Stimulated activated CD8-positive, alpha-beta memory T cell treated with anti-CD3 and anti-CD28 coated beads, Interleukin-7, amount 100 ng/mL, for 24 hours (primary cell): Measurements from ENCODE around the gene LHB.

Experiments used
- DNase-seq: peaks from one replicate; pipeline ENCODE4 v3.0.0-alpha.2; 2020; ENCODE audit warnings: low read depth

LHB gene

DNA sequence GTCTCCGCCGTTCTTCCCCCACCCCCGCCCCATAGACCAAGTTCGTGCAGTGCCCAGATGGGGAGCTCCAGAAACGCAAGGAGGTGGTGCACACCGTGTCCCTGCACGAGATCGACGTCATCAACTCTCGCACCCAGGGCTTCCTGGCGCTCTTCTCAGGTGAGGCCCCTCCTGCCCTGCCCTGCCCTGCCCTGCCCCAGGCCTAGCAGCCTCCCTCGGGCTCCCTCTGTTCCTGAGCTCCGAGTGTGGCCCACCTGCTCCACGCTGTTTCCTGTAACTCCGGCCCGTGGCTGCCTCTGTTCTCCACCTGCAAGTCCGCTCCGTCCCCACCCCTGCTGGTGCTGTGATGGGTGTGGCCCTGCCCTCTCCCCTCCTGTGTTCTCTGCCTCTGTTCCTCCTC is 6.4 kb downstream of the LHB start:
- no peak for DNase-seq

DNA sequence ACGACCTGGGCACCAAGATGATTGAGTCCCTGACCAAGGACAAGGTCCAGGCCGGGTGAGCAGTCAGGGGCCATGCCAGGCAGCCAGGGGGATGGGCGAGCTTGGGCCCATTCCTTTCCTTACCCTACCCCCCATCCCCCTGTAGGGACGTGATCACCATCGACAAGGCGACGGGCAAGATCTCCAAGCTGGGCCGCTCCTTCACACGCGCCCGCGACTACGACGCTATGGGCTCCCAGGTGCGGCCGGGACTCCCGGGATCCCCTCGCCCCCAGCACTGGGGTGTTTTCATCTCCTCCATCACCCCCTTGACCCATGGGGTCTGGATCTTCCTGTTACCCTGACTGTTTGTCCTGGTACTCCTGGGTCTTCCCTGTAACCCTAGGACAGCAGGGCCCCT is 7.1 kb downstream of the LHB start:
- no peak for DNase-seq

DNA sequence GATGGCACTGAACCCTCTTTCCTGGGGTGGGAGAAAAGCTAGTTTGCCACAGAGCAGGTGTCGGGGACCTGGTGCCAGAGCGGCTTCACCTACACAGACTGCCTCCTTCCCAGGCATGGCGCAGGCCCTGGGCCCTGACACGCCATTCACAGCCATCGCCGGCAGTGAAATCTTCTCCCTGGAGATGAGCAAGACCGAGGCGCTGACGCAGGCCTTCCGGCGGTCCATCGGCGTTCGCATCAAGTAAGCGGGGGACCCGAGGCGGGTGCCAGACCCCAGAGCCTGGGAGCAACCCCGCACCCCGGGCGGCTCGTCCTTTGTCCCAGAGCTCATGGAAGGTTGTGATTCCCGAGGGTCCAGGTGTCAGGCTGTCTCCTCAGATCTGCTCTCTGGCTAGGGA is 10.0 kb downstream of the LHB start:
- DNase-seq: no peak

DNA sequence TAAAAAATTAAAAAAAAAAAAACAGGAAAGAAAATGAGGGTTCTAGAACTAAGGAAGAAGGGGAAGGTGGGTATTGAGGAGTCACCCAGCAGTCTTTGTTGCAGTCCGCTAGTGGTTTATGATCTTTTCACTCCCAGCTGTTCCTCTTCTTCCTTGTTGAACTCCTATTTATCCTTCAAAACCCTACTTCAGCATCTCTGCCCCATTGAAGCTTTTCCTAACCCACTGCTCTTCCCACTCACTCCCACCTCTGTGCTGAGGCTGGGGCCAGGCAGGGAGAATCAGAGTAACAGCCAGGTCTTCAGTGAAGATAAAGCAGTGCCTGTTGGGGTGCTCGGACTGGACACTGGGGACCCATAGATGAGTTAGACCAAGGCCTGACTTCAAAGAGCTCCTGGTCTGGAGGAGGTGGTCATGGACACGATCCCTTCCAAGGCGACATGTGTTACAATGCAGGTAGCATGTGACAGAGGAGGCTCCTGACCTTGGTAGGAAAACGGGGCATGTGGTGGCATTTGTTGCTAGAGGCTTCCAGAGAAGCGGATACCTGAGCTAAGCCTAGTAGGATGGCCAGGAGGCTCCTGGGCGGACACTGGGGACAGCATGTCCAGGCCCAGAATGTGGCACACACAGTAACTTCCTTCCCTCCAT is 11.8 kb downstream of the LHB start:
- no peak for DNase-seq

DNA sequence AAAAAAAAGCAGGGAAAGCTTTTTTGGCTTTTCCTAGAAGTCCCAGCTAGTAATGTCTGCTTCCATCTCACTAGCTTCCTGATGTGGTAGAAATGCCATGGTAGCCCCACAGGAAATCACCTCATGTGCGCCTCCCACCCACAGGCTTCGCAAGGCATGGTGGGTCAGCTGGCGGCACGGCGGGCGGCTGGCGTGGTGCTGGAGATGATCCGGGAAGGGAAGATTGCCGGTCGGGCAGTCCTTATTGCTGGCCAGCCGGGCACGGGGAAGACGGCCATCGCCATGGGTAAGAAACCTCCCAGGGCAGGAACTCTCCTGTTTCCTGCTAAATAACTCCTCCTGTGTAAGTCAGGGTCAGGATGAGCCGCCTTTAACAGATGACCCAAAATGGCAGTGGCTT is 12.8 kb downstream of the LHB start:
- DNase-seq: no peak

DNA sequence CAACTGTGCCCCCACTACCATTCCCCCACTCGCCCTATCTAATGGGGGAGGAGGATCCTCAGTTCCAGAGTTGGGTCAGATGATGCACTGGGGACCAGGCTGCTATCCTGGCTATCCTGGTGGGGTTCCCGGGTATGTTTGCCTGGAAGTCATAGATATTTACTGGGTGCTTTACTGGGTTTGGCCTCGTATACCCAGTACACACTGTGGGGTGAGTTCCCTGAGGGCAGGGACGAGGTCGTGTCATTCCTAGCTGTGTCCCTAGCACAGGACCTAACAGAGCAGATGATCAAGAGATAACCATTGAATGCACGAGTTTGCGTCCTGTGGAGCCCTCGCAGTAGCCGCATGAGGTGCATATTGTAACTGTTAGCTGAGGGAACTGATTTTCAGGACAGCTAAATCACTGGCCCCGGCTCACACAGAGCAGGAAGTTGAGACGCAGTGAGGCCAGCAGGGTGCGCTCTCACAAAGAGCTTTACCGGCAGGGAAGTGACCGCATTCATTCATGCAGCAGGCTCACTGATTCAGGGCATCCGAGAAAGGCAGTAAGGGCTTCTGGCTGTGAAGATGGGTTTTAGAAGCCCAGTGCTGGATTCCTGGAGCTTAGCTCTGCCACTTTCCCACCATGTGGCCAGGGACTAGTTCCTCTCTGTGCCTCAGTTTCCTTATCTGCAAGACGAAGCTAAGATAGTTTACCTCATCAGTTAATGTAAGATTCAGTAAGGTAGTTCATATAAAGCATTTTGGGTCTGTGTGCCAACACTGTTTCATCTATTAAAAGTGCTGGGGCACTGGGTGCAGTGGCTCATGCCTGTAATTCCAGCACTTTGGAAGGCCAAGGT is 17.2 kb downstream of the LHB start:
- peak; percentile 36 for DNase-seq

DNA sequence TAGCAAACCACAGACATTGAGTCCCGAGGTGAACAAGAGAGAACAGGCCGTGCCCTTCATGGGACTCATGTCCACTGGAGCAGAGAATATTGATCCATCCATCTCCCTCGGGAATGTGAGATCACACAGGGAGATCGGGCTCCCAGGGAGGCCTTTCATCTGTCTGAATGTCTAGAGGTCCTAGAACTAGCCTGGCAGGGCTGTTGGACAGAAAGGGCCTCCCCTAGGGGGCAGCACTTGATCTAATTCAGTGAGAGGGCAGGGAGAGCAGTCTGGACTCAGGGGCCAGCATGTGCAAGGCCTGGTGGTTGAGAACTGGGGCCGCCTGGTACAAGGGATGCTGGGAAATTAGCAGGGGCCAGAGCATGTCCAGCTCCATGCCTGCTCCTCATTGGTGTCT is 18.9 kb downstream of the LHB start:
- peak; percentile 31 for DNase-seq

DNA sequence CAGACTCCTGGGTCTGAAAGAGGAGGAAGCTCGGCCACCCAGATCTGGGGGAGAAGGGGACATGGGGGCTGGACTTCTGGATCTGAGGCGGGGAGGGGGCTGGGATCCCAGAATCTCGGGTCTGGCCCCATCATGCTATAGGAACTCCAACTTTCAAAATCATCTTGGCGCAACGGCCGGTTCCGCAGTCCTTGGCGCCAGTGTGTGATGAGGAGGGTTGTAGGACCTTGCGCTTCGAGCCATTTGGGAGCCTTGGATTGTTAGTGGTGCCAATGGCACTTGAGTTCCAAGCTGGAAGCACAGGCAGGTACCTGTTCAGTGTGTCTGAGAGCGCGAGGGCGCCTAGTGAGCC is 22.9 kb downstream of the LHB start:
- DNase-seq: no peak

DNA sequence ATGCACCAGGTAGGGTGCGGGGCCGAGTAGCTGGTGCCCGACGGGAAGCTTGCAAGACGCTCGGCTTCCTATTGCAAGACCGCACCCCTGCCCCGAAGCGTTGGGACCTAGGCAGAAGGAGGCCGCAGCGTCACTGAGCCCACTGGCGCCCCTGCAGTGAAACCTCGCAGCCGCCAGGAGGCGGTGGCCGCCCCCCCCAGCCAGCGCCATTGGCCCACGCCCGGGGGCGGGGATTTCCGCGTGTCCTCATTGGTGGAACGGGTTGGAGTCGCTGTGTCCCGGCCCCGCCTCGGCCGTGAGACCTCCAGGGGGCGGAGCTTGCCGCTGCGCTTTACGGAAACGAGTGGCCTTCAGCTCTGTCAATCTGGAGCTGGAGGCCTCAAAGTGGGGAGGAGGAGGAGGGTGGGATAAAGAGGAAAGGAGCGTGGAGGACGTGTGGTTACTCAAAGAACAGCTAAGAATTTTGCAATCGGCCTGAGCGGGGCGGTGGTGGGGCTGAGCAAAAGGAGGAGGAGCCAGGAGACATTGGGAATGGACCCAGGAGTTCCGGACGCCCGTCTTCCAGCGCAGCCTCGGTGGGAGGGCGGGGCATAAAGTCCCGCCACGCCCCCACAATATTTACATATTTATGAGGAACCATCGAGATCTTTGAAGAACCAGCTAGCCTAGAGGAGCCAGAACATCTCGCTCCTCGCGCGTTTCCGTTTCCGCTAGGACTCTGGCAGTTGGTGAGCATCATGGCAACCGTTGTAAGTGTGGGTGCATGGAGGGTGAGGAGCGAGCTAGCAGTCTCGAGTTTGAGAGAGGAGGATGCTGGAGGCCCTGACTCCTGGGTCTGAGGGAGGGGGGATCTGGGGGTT is 23.5 kb downstream of the LHB start, which contains the start of the genes GYS1 and RUVBL2:
GYS1 (minus strand) TSS at position 135 of the 860 bp plus-strand sequence. CDS start 197 bp downstream, outside the sequence.
RUVBL2 (plus strand) TSS at position 713 of the 860 bp plus-strand sequence; CDS start at position 738, 25 bp downstream.
- peak; percentile 98 for DNase-seq

DNA sequence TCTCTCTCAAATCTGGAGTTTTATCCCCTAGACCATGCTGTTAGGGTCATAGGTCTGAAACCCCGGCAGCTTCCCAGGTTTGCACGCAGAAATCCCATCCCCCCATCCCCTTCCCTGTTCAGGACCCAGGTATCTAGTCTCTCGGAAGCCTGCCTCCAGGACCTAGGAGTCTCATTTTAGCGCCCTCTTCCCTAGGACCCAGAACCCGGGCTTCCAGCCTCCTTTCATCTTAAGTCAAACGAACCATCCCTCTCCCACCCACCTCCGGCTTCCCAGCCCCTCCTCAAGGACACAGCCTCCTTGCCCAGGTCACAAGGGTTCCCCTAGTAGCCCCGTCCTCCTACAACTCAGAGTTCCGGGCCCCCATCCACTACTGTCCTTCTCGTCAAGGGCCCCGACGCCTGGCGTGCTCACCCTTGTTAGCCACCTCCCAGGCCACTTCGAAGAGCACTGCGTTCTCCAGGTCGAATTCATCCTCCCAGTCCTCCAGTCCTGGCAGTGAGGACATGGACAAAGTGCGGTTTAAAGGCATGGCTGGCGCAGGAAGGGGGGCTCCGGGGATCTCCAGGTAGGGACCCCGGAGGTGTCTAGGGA is 24.2 kb downstream of the LHB start:
- DNase-seq: no peak

DNA sequence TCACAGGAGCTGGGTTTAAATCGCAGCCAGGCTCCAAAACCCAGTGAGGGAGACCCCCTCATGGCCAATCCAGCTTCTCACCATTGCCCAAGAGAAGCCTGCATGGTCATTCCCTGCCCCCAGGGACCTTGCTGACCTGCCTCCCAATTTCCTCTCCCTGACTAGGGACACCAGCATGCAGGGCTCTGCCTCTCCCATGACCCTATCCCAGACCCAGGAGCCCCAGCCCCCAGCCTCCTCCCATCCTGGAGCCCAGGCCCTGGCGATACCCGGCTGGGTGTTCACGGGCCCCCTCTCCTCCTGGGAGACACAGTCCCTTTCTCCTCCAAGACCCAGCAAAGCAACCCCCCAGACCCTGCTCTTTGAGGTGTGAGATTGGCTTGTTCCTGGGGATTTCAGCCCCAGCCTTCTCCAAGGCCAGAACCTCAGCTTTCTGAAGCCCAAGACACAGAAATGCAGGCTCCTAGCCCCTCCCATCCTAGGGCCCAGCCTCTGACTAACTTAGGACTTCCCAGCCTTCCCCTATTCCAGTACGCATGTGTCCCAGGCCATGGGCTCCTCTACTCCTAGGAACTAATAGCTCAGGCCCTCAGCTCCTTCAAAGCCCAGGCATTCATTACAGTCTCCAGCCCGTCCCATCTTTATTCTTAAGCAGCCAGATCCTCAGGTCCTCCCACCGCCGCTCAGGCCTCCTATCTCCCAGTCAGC is 24.9 kb downstream of the LHB start:
- no peak for DNase-seq

DNA sequence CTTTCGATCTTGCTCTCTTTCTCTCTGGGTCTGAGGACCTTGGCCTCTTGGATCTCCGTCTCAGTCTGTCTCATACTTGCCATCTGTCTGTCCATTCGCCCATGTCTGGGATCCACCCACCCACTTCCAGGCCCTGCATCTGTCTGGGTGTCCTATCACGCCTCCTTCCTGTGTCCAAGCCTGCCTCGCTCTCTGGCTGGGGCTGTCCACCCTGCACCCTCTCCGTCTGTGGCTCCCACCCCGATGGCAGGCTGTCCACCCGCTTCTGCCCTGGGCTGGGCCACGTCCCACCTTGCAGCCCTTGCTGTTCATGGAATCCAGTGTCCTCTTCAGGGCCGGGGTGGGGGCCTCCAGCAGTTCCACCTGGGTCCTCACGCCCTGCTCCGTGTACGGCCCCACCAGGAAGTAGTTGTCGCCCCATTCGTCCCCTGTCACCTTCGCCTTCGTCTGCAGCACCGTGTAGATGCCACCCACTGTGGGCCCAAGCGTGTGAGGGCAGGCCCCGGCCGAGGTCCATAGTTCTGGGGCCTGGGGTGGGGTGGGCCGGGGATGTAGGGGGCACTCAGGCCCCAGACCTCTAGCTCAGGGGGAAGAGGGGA is 25.8 kb downstream of the LHB start:
- DNase-seq: no peak

DNA sequence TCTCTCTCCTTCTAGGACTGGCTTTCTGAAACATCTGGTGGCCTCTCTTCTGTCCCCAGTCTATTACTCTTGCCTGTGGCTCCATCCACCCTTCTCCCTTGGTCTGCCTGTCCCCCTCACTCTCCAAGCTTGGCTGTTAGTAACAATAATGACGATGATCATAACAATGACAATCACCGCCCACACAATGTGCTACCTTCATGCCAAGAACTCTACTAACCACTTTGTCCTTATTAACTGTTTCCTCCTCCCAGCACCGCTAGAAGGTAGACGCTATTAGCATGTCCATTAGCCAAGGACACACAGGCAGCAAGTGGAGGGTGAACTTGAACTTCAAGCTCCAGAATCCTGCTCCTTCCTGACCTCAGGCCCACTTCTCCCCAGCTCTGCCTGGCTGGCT is 26.5 kb downstream of the LHB start:
- DNase-seq: no peak

DNA sequence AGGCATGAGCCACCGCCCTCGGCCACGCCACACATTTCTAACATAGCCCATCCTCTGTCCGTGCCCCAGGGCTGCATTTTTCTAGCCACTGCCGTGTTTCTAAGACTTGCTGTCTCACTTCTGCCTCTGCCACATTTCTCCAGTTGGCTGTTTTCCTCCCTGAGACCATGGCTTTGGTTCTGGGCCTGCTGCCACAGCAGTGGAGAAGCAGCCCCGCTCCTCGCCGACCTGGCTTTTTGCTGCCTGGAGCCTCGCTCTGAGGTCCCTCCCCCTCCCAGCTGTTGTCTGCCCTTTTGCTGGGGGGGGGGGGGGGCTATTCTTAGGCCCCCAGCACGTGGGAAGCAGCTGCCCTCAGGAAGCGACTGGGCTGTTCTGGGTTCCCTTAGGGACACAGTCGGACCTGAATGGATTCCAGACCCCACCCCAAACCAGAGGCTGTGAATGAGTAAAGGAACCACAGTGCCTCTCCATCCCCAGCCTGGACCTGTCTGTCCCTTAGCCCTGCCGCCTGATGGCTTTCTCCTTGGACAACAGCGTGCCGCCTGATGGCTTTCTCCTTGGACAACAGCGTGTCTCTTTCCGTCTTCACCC is 27.1 kb downstream of the LHB start:
- no peak for DNase-seq

DNA sequence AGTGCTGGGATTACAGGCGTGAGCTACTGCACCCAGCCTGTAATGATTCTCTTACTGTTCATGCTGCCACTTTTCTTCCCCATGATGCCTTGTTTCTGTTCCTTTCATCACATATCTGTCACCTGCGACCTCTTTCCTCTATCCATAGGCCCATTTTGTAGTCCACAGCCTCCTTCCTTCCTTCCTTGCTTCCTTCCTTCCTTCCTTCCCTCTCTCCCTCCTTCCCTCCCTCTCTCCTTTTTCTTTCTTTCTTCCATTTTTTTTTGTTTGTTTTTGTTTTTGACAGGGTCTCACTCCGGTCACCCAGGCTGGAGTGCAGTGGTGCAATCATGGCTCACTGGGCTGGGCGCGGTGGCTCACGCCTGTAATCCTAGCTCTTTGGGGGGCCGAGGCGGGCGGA is 28.0 kb downstream of the LHB start:
- DNase-seq: no peak

DNA sequence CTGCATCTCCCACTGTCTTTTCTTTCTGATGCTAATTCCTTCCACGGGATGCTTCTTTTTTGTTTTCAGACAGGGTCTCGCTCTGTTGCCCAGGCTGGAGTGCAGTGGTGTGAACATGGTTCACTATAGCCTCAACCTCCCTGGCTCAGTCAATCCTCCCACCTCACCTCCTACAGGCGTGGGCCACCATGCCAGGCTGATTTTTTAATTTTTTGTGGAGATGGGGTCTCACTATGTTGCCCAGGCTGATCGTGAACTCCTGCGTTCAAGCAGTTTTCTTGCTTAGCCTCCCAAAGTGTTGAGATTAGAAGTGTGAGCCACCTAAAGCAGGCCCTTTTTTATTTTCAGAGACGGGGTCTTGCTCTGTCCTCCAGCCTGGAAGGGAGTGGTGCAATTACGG is 28.6 kb downstream of the LHB start:
- no peak for DNase-seq

DNA sequence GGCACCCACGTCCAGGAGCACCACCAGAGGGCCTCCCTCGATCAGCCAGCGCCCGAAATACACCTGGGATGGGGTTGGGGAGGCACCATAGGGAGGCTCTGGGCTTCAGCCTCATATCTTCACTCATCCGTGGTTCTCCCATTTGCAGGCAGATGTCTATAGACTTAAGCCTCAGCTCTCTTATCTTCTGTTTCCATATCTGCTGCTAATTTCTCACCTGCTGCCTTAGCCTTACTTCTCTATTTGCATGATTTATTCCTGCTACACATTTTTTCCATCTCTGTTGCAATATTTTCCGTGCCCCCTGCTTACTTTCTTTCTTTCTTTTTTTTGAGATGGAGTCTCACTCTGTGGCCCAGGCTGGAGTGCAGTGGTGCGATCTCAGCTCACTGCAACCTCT is 29.6 kb downstream of the LHB start:
- DNase-seq: no peak

DNA sequence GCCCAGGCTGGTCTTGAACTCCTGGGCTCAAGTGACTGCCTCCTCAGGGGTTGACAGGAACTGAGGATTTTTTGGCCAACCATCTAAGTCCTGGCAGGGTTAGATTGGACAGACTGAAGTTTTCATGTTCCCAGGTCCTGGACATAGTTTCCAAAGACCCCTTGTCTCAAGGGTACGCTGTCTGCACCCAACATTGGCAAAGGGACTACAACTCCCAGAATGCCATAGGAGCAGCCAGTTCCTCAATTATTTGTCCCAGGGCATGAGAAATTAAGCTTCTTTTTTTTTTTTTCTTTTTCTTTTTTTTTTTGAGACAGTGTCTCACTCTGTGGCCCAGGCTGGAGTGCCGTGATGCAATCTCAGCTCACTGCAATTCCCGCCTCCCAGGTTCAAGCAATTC is 30.7 kb downstream of the LHB start:
- no peak for DNase-seq

DNA sequence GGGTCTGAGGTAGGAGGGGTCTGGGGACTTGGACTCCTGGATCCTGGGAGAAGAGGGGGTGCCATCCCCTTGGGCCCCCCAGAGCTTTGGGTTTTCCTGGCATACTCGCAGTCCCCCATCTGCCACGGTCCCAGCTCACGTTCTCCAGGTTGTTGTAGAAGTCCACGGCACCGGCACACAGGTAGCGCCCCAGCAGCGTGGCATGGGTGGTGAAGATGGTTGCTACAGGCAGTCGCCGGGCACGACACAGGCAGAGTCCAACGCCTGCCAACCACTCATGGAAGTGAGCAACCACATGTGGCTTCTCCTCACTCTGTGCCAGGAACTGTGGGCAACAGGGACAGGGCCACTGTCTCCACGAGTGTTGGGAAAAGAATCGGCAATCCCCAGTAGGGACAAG is 31.2 kb downstream of the LHB start:
- DNase-seq: no peak

DNA sequence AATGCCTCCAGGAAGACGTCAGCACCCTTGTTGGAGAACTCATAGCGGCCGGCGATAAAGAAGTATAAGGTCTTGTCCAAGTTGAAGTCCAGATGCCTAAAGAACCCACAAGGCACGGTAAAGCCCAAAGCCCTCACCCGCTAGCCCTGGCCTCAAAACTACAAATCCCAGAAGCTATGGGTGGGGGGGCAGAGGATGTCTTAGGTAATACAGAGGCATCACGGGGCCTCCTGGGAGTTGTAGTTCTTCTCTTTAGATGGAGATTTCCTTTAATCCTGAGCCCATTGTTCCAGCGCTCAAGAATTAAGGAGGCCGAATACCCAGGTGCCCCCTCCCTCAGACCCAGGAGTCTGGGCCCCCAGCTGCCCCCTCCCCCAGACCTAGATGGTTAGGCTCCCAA is 34.6 kb downstream of the LHB start:
- no peak for DNase-seq

DNA sequence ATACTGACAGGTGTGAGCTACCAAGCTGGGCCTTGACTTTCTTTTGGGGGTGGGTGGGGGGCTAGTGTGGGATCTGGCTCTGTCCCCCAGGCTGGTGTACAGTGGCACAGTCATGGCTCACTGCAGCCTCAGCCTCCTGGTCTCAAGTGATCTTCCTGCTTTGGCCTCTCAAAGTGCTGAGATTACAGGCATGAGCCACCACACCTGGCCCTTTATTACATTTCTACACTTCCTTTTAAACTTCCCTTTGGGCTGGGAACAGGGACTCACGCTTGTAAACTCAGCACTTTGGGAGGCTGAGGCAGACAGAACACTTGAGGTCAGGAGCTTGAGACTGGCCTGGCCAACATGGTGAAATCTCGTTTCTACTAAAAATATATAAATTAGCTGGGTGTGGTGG is 39.8 kb downstream of the LHB start:
- DNase-seq: no peak
